Nephron (organoid): Measurements from ENCODE around the gene HSFX4.
"Not testable (repeated sequence)": the region's sequence is repeated elsewhere in the genome, so short reads cannot be mapped to it uniquely, and the experiment has no call there.

Experiments used
- H3K27ac Mint-ChIP-seq, 3 experiments: 2 replicates each; pipeline ENCODE4 v1.8.0; 2020; ENCODE audit warnings: mixed read lengths in 3 of 3, mild to moderate bottlenecking in 2 of 3, moderate library complexity in 1 of 3
- H3K27me3 Mint-ChIP-seq: 2 replicates; pipeline ENCODE4 v1.8.0; 2021; ENCODE audit warnings: low read depth, mild to moderate bottlenecking, moderate library complexity, mixed read lengths
- H3K36me3 Mint-ChIP-seq: 2 replicates; pipeline ENCODE4 v1.8.0; 2020; ENCODE audit warnings: low read depth, mixed read lengths
- H3K4me1 Mint-ChIP-seq: 2 replicates; pipeline ENCODE4 v1.8.0; 2020; ENCODE audit warnings: mixed read lengths
- H3K4me3 Mint-ChIP-seq, 3 experiments: 2 replicates each; pipeline ENCODE4 v1.8.0; 2020; ENCODE audit warnings: mild to moderate bottlenecking in 3 of 3, mixed read lengths in 3 of 3, moderate library complexity in 2 of 3
- H3K9me3 Mint-ChIP-seq: 2 replicates; pipeline ENCODE4 v1.8.0; 2020; ENCODE audit warnings: mixed read lengths
- CTCF ChIP-seq, 3 experiments: fragments of 200-600 bp; sonication (generic); IDR thresholded peaks; one replicate each; pipeline ENCODE4 v1.5.0; 2021; ENCODE audit warnings: antibody characterized with exemption in 3 of 3; ENCODE audit not compliant: unreplicated experiment in 3 of 3

Gene HSFX4

GRCh38 chrX:149929400-149929799, at the start of gene HSFX4:
HSFX4 (plus strand) TSS chrX:149929573; CDS start chrX:149929645, 72 bp downstream.
- not testable (repeated sequence) for H3K27ac Mint-ChIP-seq, H3K9me3 Mint-ChIP-seq, H3K27me3 Mint-ChIP-seq, H3K4me3 Mint-ChIP-seq, H3K36me3 Mint-ChIP-seq, H3K4me1 Mint-ChIP-seq

- H3K4me1 Mint-ChIP-seq = no peaks in the 10 kb centered on the region
- no peak within 1 kb of the TSS for H3K4me3 Mint-ChIP-seq
- H3K27me3 Mint-ChIP-seq = no peaks in the 10 kb centered on the region
- H3K27ac Mint-ChIP-seq = no peak within 1 kb of the TSS
- peaks cover 7% of the 10 kb centered on the region for H3K9me3 Mint-ChIP-seq
- no peak for TF ChIP-seq CTCF (IDR thresholded peaks at IDR 0.05; ENCODE audit: unreplicated experiment in 3 of 3)
- no peaks in the 10 kb centered on the region for H3K36me3 Mint-ChIP-seq
Observed at GRCh38 chrX:149881081-149881711, 48.2 kb upstream of the HSFX4 start, which contains the start of gene MAGEA8. MAGEA8 (plus strand) TSS chrX:149881183; CDS start chrX:149884273, 3,090 bp downstream.

GRCh38 chrX:149890828-149891227, 38.5 kb upstream of the HSFX4 start:
- H3K9me3 Mint-ChIP-seq = peaks cover 18% of the 10 kb centered on the region
- H3K4me3 Mint-ChIP-seq = not testable (repeated sequence)

GRCh38 chrX:149898554-149898953, 30.8 kb upstream of the HSFX4 start:
- Mint-ChIP-seq H3K4me3 (no peak overlapping the region), H3K4me1 (no peaks in the 10 kb centered on the region), H3K27me3 (no peaks in the 10 kb centered on the region), H3K9me3 (peaks cover 10% of the 10 kb centered on the region), H3K27ac (no peak overlapping the region), H3K36me3 (no peaks in the 10 kb centered on the region)
- TF ChIP-seq CTCF (IDR thresholded peaks at IDR 0.05; ENCODE audit: unreplicated experiment in 3 of 3) = no peak

More at GRCh38 chrX:149890828-149891227, 38.5 kb upstream of the HSFX4 start:
- H3K36me3 Mint-ChIP-seq, H3K27ac Mint-ChIP-seq, H3K4me1 Mint-ChIP-seq, H3K27me3 Mint-ChIP-seq: not testable (repeated sequence)

- no peaks in the 10 kb centered on the region for H3K36me3 Mint-ChIP-seq
- H3K27me3 Mint-ChIP-seq = no peaks in the 10 kb centered on the region
- no peaks in the 10 kb centered on the region for H3K9me3 Mint-ChIP-seq
- H3K4me3 Mint-ChIP-seq = peak overlapping the region; percentile 27 to 61 (median 38)
- H3K27ac Mint-ChIP-seq = peak overlapping the region; percentile 10 to 65 (median 36)
- H3K4me1 Mint-ChIP-seq = no peaks in the 10 kb centered on the region
- TF ChIP-seq CTCF (IDR thresholded peaks at IDR 0.05; ENCODE audit: unreplicated experiment in 3 of 3) = peak in 2 of 3 experiments; percentile 11 to 13
Observed at GRCh38 chrX:149903889-149904748, 25.3 kb upstream of the HSFX4 start.

- Mint-ChIP-seq H3K4me3 (no peak overlapping the region), H3K36me3 (no peaks in the 10 kb centered on the region), H3K9me3 (peaks cover 10% of the 10 kb centered on the region), H3K27me3 (no peaks in the 10 kb centered on the region), H3K27ac (no peak overlapping the region), H3K4me1 (no peaks in the 10 kb centered on the region)
- TF ChIP-seq CTCF (IDR thresholded peaks at IDR 0.05; ENCODE audit: unreplicated experiment in 3 of 3) = no peak
Observed at GRCh38 chrX:149908308-149908707, 21.1 kb upstream of the HSFX4 start.
